MM.1S (cell line): ENCODE measurements around the gene SIK2.

Experiments used
- CTCF ChIP-seq: fragments of 300-600 bp; sonication (generic); IDR thresholded peaks from 2 replicates; pipeline ENCODE4 v1.5.1; 2016; ENCODE audit warnings: antibody characterized with exemption, low read length, mixed read lengths
- EZH2 ChIP-seq: fragments of 300-600 bp; sonication (generic); optimal IDR thresholded peaks from 2 replicates; pipeline ENCODE3; 2017; ENCODE audit warnings: low read depth, mild to moderate bottlenecking, antibody characterized with exemption, low read length, mixed read lengths
- EZH2phosphoT487 ChIP-seq: fragments of 300-600 bp; sonication (generic); IDR thresholded peaks from 2 replicates; pipeline ENCODE4 v1.6.1; 2018; ENCODE audit warnings: antibody characterized with exemption, low read length

- TF ChIP-seq CTCF (no peak), EZH2 (no peak), EZH2phosphoT487 (no peak)
These were observed 4.7 kb downstream of the SIK2 start for GRCh38 chr11:111606986-111607385.
